ACHN (cell line): ENCODE results near the gene STRBP.
A peak's percentile ranks its signal among the peaks of the same experiment; 100 is the strongest.

ENCODE experiments used
- DNase-seq: peaks from one replicate; pipeline ENCODE4 v3.0.0-alpha.2; 2015
- in situ Hi-C: cut with HindIII; loops from 2 replicates; pipeline ENCODE4 v1.10.0; 2017; ENCODE audit warnings: low sequenced_read_pairs, low pct_ligation_motif_present, low pct_unique_long_range_greater_than_20kb

Gene STRBP

GRCh38 chr9:123116036-123116435 is 152.3 kb downstream of the STRBP start:
- no peak for DNase-seq
- in situ Hi-C loops = no loop called here

- no peak for DNase-seq
- in situ Hi-C loops = no loop called here
Observed at GRCh38 chr9:123115146-123115913, 153.1 kb downstream of the STRBP start.

- no peak for DNase-seq
- in situ Hi-C loops = no loop called here
Observed at GRCh38 chr9:123113185-123113584, 155.2 kb downstream of the STRBP start.

- in situ Hi-C loops = no loop called here
- no peak for DNase-seq
Observed at GRCh38 chr9:123112015-123112975, 156.1 kb downstream of the STRBP start.

GRCh38 chr9:123111427-123112014 is 156.9 kb downstream of the STRBP start:
- in situ Hi-C loops = no loop called here
- DNase-seq = no peak

- in situ Hi-C loops = no loop called here
- no peak for DNase-seq
Observed at GRCh38 chr9:123109540-123110279, 158.7 kb downstream of the STRBP start.

GRCh38 chr9:123108976-123109375 is 159.4 kb downstream of the STRBP start:
- no peak for DNase-seq
- in situ Hi-C loops = no loop called here

- no peak for DNase-seq
- in situ Hi-C loops = no loop called here
Observed at GRCh38 chr9:123107639-123108285, 160.6 kb downstream of the STRBP start.

- no peak for DNase-seq
- in situ Hi-C loops = no loop called here
Observed at GRCh38 chr9:123105490-123105889, 162.9 kb downstream of the STRBP start.

- in situ Hi-C loops = no loop called here
Observed at GRCh38 chr9:123104807-123105206, 163.6 kb downstream of the STRBP start.

GRCh38 chr9:123102375-123103113 is 165.8 kb downstream of the STRBP start:
- in situ Hi-C loops = no loop called here
- DNase-seq = peak; percentile 4

More at GRCh38 chr9:123104807-123105206, 163.6 kb downstream of the STRBP start:
- no peak for DNase-seq

- in situ Hi-C loops = no loop called here
- no peak for DNase-seq
Observed at GRCh38 chr9:123099548-123099947, 168.8 kb downstream of the STRBP start.

- in situ Hi-C loops = no loop called here
- no peak for DNase-seq
Observed at GRCh38 chr9:123099042-123099441, 169.3 kb downstream of the STRBP start.

GRCh38 chr9:123098096-123098459 is 170.3 kb downstream of the STRBP start:
- in situ Hi-C loops = no loop called here
- DNase-seq = no peak

GRCh38 chr9:123097430-123098095 is 170.8 kb downstream of the STRBP start:
- no peak for DNase-seq
- in situ Hi-C loops = no loop called here

- DNase-seq = no peak
- in situ Hi-C loops = no loop called here
Observed at GRCh38 chr9:123096987-123097386, 171.4 kb downstream of the STRBP start.

GRCh38 chr9:123093141-123093540 is 175.2 kb downstream of the STRBP start:
- no peak for DNase-seq
- in situ Hi-C loops = no loop called here
